ENCODE data around the gene SF1. TPM values are rescaled to one million over a fixed set of nuclear protein-coding genes. Genes with fewer than 3 reads are reported as not detected.

Gene SF1
- total RNA-seq, 2 experiments from 2014 or later: 442 to 462 TPM

- H3K9me3 Mint-ChIP-seq (ENCODE audit: low read depth): no peaks in the 10 kb centered on the region
- H3K4me3 Mint-ChIP-seq: no peak overlapping the region
- H3K4me1 Mint-ChIP-seq: peaks cover 10% of the 10 kb centered on the region
- no peaks in the 10 kb centered on the region for H3K36me3 Mint-ChIP-seq
- CTCF ChIA-PET: interaction anchor here (1.0 to 3.0 kb wide), 2 partner anchors 13 to 27 kb away, joined by 3 to 9 read pairs; partner anchors contain the start of gene RASGRP2
- DNase-seq: no peak
- no peak overlapping the region for H3K27ac Mint-ChIP-seq
- H3K27me3 Mint-ChIP-seq: peaks cover 77% of the 10 kb centered on the region
- ATAC-seq: no peak
These were observed 61.7 kb downstream of the SF1 start for GRCh38 chr11:64716473-64717267.

DNA sequence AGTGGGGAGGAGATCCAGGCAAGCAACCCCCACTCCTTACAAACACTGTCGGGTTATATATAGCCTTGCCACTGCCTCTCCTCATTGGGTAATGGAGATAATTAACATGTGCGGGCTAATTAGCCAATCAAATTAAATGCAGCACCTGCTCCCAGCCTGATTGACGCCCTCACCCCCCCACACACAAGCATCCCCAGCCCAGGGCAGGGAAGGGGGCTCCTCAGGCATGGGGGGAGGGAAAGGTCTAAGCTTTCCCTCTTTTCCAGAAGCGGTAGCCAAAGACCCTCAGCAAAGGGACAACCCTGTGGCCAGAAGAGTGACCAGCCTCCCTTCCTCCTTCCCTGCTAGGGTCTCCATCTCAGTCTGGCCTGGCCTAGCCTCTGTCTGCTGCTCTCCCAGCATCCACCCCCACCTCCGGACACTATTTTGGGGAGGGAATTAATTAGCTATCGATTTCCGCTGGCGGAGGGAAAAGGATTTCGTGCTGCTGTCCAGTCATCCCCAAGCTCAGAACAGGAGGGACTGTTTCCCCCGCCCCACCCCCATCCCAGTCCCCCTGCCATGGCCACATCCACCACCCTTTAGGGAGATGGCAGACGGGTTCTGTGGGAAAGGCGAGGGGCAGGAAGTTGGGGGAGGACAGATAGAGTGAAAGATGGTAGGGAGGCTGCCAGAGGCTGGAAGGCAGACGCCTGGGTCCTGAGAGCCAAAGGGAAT, 62.4 kb downstream of the SF1 start:
- DNase-seq: no peak
- Mint-ChIP-seq H3K27ac (no peak overlapping the region), H3K36me3 (no peaks in the 10 kb centered on the region), H3K4me1 (peaks cover 10% of the 10 kb centered on the region), H3K27me3 (peaks cover 75% of the 10 kb centered on the region), H3K4me3 (no peak overlapping the region), H3K9me3 (ENCODE audit: low read depth) (no peaks in the 10 kb centered on the region)
- CTCF ChIA-PET: interaction anchor here (0.6 to 3.0 kb wide), 4 partner anchors 12 to 242 kb away, joined by 3 to 9 read pairs (median 3); partner anchors contain the start of gene RASGRP2
- no peak for ATAC-seq

DNA sequence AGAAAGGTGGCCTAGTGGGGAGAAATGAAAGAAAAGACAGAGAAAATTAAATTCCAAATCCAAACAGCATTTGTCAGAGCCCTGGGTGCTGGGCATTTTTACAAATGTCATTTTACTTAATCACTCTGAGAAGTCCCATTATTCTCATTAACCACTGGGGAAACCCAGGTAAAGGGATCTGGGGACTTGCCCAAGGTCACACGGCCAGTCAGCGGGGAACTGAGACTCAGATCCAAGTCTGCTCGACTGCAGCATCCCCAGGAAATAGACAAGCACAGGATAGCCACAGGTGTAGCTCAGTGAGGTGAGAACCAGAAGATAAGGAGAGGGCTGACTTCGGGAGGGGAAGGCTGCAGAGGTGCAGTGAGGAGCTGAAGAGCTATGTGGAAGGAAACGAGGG, 63.2 kb downstream of the SF1 start:
- Mint-ChIP-seq H3K27me3 (peaks cover 77% of the 10 kb centered on the region), H3K9me3 (ENCODE audit: low read depth) (no peaks in the 10 kb centered on the region), H3K4me3 (no peak overlapping the region), H3K36me3 (no peaks in the 10 kb centered on the region), H3K4me1 (peaks cover 12% of the 10 kb centered on the region), H3K27ac (no peak overlapping the region)
- CTCF ChIA-PET: interaction anchor here (0.6 to 1.2 kb wide), 2 partner anchors 27 to 242 kb away, joined by 3 read pairs; no protein-coding TSS in a partner anchor
- ATAC-seq: no peak
- no peak for DNase-seq

DNA sequence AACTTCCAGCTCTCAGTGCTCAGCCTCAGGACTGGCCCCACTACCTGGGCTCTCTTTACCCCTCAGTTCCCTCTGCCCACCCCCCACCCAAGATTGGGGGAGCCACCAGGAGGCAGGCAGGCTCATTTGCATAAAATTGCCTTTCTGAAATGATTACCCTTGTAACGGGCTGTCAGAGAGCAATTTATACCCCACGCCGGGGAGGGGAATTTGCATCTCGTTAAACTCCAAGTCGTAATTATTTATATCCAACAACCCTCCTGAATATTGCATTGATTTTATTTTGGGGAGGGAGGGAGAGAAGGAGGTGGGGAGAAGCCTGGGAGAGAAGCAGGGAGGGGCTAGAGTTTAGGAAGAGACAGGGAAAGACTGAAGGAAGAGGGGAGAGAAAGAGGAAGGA, 63.7 kb downstream of the SF1 start:
- no peaks in the 10 kb centered on the region for H3K36me3 Mint-ChIP-seq

More for the DNA sequence above, 63.7 kb downstream of the SF1 start:
- no peak overlapping the region for H3K4me3 Mint-ChIP-seq
- H3K4me1 Mint-ChIP-seq: peaks cover 12% of the 10 kb centered on the region
- no peaks in the 10 kb centered on the region for H3K9me3 Mint-ChIP-seq (ENCODE audit: low read depth)
- H3K27ac Mint-ChIP-seq: no peak overlapping the region
- H3K27me3 Mint-ChIP-seq: peaks cover 79% of the 10 kb centered on the region
- CTCF ChIA-PET: interaction anchor here (1.2 kb wide), 1 partner anchor 26 kb away, joined by 3 read pairs; no protein-coding TSS in a partner anchor
- DNase-seq (no peak), ATAC-seq (no peak)

Other genes with a start within 250 kb of the SF1 start
- gene SLC22A11, start 222.6 kb downstream of the SF1 start, total RNA-seq: not detected
- gene SLC22A12, start 187.3 kb downstream of the SF1 start, total RNA-seq: not detected
- under 1 TPM; 0.23 to 0.40 TPM for gene NRXN2, start 55.3 kb downstream of the SF1 start, total RNA-seq
- gene RASGRP2, start 34.4 kb downstream of the SF1 start, total RNA-seq: 100 to 1,000 TPM in 1 of 2 experiments, 10 to 100 TPM in 1; 77.3 to 123 TPM
- 1 to 10 TPM; 2.0 to 3.2 TPM for gene PYGM, start 18.6 kb downstream of the SF1 start, total RNA-seq
- 10 to 100 TPM; 61.1 to 65.0 TPM for gene MAP4K2, start 24.7 kb upstream of the SF1 start, total RNA-seq
- 10 to 100 TPM; 31.2 to 42.1 TPM for gene MEN1, start 32.0 kb upstream of the SF1 start, total RNA-seq
- under 1 TPM; 0.50 to 0.61 TPM for gene CDC42BPG, start 66.1 kb upstream of the SF1 start, total RNA-seq
- gene EHD1, start 100.1 kb upstream of the SF1 start, total RNA-seq: 100 to 1,000 TPM; 149 to 155 TPM
- gene ATG2A, start 138.7 kb upstream of the SF1 start, total RNA-seq: 10 to 100 TPM; 27.3 to 27.9 TPM
- gene PPP2R5B, start 146.1 kb upstream of the SF1 start, total RNA-seq: 10 to 100 TPM; 11.7 to 12.3 TPM
- not detected for gene GPHA2, start 157.4 kb upstream of the SF1 start, total RNA-seq
- gene MAJIN, start 193.6 kb upstream of the SF1 start, total RNA-seq: not detected
- under 1 TPM; 0.33 to 0.67 TPM for gene BATF2, start 218.4 kb upstream of the SF1 start, total RNA-seq
- 10 to 100 TPM; 74.1 to 86.9 TPM for gene ARL2, start 235.6 kb upstream of the SF1 start, total RNA-seq
- 10 to 100 TPM; 18.9 to 29.2 TPM for gene SNX15, start 248.9 kb upstream of the SF1 start, total RNA-seq

All from activated CD8-positive, alpha-beta memory T cell treated with anti-CD3 and anti-CD28 coated beads, Interleukin-2, amount 10 ng/mL, durations not matched to agents 7 days and 5 days (primary cell).